GM23338 (cell line): ENCODE results near the gene MYCL. TPM values are rescaled to one million over a fixed set of nuclear protein-coding genes. Genes with fewer than 3 reads are reported as not detected.

Source experiments
- ATAC-seq: fragments of 200-7000 bp; cut with Tn5 transposase; 3 replicates; pipeline ENCODE4 v1.9.1; 2020
- DNase-seq: peaks from one replicate; pipeline ENCODE4 v3.0.0-alpha.2; 2015; ENCODE audit warnings: low spot score
- H2AFZ ChIP-seq: fragments of 200-600 bp; sonication (generic); 2 replicates; pipeline ENCODE4 v1.8.0; 2016; ENCODE audit warnings: antibody characterized with exemption, mild to moderate bottlenecking, moderate library complexity
- H3F3A ChIP-seq: fragments of 200-600 bp; sonication (generic); replicated peaks from 2 replicates; pipeline ENCODE4 v1.8.0; 2017; ENCODE audit warnings: antibody characterized with exemption, mixed run types, low read depth
- H3K27ac ChIP-seq: fragments of 200-600 bp; sonication (generic); 2 replicates; pipeline ENCODE4 v1.6.1; 2016; ENCODE audit warnings: low read depth
- H3K27me3 ChIP-seq: fragments of 200-600 bp; sonication (generic); 2 replicates; pipeline ENCODE4 v1.8.0; 2016; ENCODE audit warnings: mild to moderate bottlenecking, mixed run types, moderate library complexity; ENCODE audit not compliant: insufficient read depth
- H3K36me3 ChIP-seq: fragments of 200-600 bp; sonication (generic); 2 replicates; pipeline ENCODE4 v1.8.0; 2016; ENCODE audit warnings: mild to moderate bottlenecking; ENCODE audit not compliant: insufficient read depth
- H3K4me1 ChIP-seq: fragments of 200-600 bp; sonication (generic); 2 replicates; pipeline ENCODE4 v1.8.0; 2016; ENCODE audit warnings: mild to moderate bottlenecking, moderate library complexity; ENCODE audit not compliant: insufficient read depth
- H3K4me2 ChIP-seq: fragments of 200-600 bp; sonication (generic); 2 replicates; pipeline ENCODE4 v1.7.1; 2017; ENCODE audit warnings: mixed run types
- H3K4me3 ChIP-seq: fragments of 200-600 bp; sonication (generic); 2 replicates; pipeline ENCODE4 v1.6.1; 2016; ENCODE audit warnings: mixed run types
- H3K79me2 ChIP-seq: fragments of 200-600 bp; sonication (generic); replicated peaks from 2 replicates; pipeline ENCODE4 v1.8.0; 2017; ENCODE audit warnings: mild to moderate bottlenecking; ENCODE audit not compliant: insufficient read depth
- H3K9me2 ChIP-seq: fragments of 200-600 bp; sonication (generic); 2 replicates; pipeline ENCODE4 v1.8.0; 2017; ENCODE audit not compliant: insufficient read depth
- H4K20me1 ChIP-seq: fragments of 200-600 bp; sonication (generic); replicated peaks from 2 replicates; pipeline ENCODE4 v1.8.0; 2017; ENCODE audit warnings: mild to moderate bottlenecking; ENCODE audit not compliant: insufficient read depth
- H3K27ac Mint-ChIP-seq: 2 replicates; pipeline ENCODE4 v1.8.0; 2020; ENCODE audit warnings: inconsistent platforms, mild to moderate bottlenecking, moderate library complexity, mixed read lengths
- H3K27me3 Mint-ChIP-seq: 3 replicates; pipeline ENCODE4 v1.8.0; 2022; ENCODE audit warnings: low read depth, mild to moderate bottlenecking, moderate library complexity, mixed read lengths, inconsistent platforms; ENCODE audit not compliant: insufficient read depth, poor library complexity
- H3K36me3 Mint-ChIP-seq: 3 replicates; pipeline ENCODE4 v1.8.0; 2021; ENCODE audit warnings: low read depth, mild to moderate bottlenecking, inconsistent platforms, moderate library complexity, mixed read lengths
- H3K4me1 Mint-ChIP-seq: 3 replicates; pipeline ENCODE4 v1.8.0; 2020; ENCODE audit warnings: mild to moderate bottlenecking, inconsistent platforms, mixed read lengths
- H3K4me3 Mint-ChIP-seq: 3 replicates; pipeline ENCODE4 v1.8.0; 2021; ENCODE audit warnings: moderate library complexity, mild to moderate bottlenecking, inconsistent platforms, mixed read lengths
- H3K9me3 Mint-ChIP-seq: 3 replicates; pipeline ENCODE4 v1.8.0; 2020; ENCODE audit warnings: moderate library complexity, mild to moderate bottlenecking, inconsistent platforms, mixed read lengths
- CREB1 ChIP-seq: fragments of 250-450 bp; sonication (Bioruptor Pico); IDR thresholded peaks from 2 replicates; pipeline ENCODE4 v1.5.0; 2020; ENCODE audit warnings: low read depth, mild to moderate bottlenecking, moderate library complexity
- EZH2 ChIP-seq: fragments of 200-600 bp; sonication (generic); IDR thresholded peaks from one replicate; pipeline ENCODE4 v1.8.0; 2017; ENCODE audit warnings: antibody characterized with exemption, mild to moderate bottlenecking, low read depth; ENCODE audit not compliant: unreplicated experiment
- EZH2phosphoT487 ChIP-seq: fragments of 200-600 bp; sonication (generic); IDR thresholded peaks from one replicate; pipeline ENCODE4 v1.8.1; 2018; ENCODE audit warnings: antibody characterized with exemption; ENCODE audit not compliant: unreplicated experiment
- JUNB ChIP-seq: IDR thresholded peaks from one replicate; pipeline ENCODE4 v1.6.1; 2016; ENCODE audit warnings: antibody characterized with exemption; ENCODE audit not compliant: unreplicated experiment
- NANOG ChIP-seq: IDR thresholded peaks from 2 replicates; pipeline ENCODE4 v1.6.1; 2016; ENCODE audit warnings: antibody characterized with exemption, borderline replicate concordance
- POLR2AphosphoS5 ChIP-seq: IDR thresholded peaks from 2 replicates; pipeline ENCODE4 v1.6.1; 2016; ENCODE audit warnings: antibody characterized with exemption, low read depth
- STAT1 ChIP-seq: IDR thresholded peaks from one replicate; pipeline ENCODE4 v1.6.1; 2016; ENCODE audit warnings: antibody characterized with exemption; ENCODE audit not compliant: unreplicated experiment
- ZNF114 ChIP-seq: fragments of 250-450 bp; sonication (Bioruptor Pico); IDR thresholded peaks from 2 replicates; pipeline ENCODE4 v1.5.0; 2020; ENCODE audit warnings: mild to moderate bottlenecking, moderate library complexity
- polyA plus RNA-seq: library from polyadenylated mRNA; unstranded; fragments of >200 nt; fragmentation: Nextera tagmentation; extraction: Ambion mirVana; gene quantifications from 2 replicates; pipeline ENCODE4 v1.2.1, GENCODE V29; 2016
- total RNA-seq: library from RNA; depleted of rRNA; stranded (reverse); fragments of >200 nt; shearing (Covaris generic); gene quantifications from 2 replicates; pipeline ENCODE4 v1.2.3, GENCODE V29; 2014
- TF ChIP-seq, protein P1 (sequence below): IDR thresholded peaks from one replicate; pipeline ENCODE4 v1.6.1; 2018; ENCODE audit warnings: antibody characterized with exemption; ENCODE audit not compliant: unreplicated experiment
- TF ChIP-seq, protein P2 (sequence below): IDR thresholded peaks from 2 replicates; pipeline ENCODE4 v1.6.1; 2016; ENCODE audit warnings: antibody characterized with exemption
- TF ChIP-seq, protein P3 (sequence below), 2 experiments: fragments of 200-600 bp in 1 of 2; sonication (generic) in 1 of 2; conservative IDR thresholded peaks; 2 replicates each; pipeline versions ENCODE4 v1.5.1 to v1.6.1; 2016 to 2017; ENCODE audit warnings: antibody characterized with exemption in 2 of 2, low read depth in 2 of 2, mild to moderate bottlenecking in 2 of 2, moderate library complexity in 1 of 2
- TF ChIP-seq, protein P4 (sequence below): fragments of 250-450 bp; sonication (Bioruptor Pico); IDR thresholded peaks from 2 replicates; pipeline ENCODE4 v1.5.0; 2020; ENCODE audit warnings: mild to moderate bottlenecking, moderate library complexity

MYCL gene
- total and polyA plus RNA-seq, 2 experiments from 2014 or later: 8.2 to 41.1 TPM

DNA sequence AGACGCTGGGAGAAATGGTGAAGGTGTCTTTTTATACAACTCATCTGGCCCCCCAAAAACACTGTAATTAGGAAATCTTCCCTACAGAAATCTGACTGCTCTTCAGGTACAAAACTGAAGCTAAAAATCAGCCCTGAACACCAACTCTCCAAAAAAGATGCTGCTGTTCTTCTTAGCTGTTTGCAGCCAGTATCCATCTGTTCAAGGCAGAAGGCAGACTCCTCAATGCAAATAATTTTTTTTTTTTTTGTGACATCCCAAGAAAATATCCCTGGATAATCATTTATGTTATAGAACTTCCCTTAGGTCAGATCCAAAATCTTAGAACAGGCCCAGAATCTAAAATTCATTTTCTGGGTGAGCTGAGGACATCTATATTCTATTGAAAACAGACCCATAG, 54.9 kb downstream of the MYCL start:
- Histone ChIP-seq H3K4me2 (no peak overlapping the region), H3K9me2 (no peaks in the 10 kb centered on the region), H2AFZ (no peak overlapping the region), H3K4me3 (no peak overlapping the region), H3K36me3 (peaks cover 37% of the 10 kb centered on the region), H3F3A (no peaks in the 10 kb centered on the region; the same call in 1 of the 2 replicates), H3K79me2 (peaks cover 16% of the 10 kb centered on the region; the same call in 1 of the 2 replicates), H4K20me1 (peaks cover 14% of the 10 kb centered on the region), H3K27ac (no peak overlapping the region), H3K4me1 (no peaks in the 10 kb centered on the region), H3K27me3 (no peaks in the 10 kb centered on the region)
- Mint-ChIP-seq H3K4me1 (no peaks in the 10 kb centered on the region), H3K36me3 (peaks cover 51% of the 10 kb centered on the region), H3K27me3 (peaks cover 7% of the 10 kb centered on the region), H3K4me3 (no peak overlapping the region), H3K9me3 (no peaks in the 10 kb centered on the region), H3K27ac (no peak overlapping the region)
- TF ChIP-seq, protein P1, sequence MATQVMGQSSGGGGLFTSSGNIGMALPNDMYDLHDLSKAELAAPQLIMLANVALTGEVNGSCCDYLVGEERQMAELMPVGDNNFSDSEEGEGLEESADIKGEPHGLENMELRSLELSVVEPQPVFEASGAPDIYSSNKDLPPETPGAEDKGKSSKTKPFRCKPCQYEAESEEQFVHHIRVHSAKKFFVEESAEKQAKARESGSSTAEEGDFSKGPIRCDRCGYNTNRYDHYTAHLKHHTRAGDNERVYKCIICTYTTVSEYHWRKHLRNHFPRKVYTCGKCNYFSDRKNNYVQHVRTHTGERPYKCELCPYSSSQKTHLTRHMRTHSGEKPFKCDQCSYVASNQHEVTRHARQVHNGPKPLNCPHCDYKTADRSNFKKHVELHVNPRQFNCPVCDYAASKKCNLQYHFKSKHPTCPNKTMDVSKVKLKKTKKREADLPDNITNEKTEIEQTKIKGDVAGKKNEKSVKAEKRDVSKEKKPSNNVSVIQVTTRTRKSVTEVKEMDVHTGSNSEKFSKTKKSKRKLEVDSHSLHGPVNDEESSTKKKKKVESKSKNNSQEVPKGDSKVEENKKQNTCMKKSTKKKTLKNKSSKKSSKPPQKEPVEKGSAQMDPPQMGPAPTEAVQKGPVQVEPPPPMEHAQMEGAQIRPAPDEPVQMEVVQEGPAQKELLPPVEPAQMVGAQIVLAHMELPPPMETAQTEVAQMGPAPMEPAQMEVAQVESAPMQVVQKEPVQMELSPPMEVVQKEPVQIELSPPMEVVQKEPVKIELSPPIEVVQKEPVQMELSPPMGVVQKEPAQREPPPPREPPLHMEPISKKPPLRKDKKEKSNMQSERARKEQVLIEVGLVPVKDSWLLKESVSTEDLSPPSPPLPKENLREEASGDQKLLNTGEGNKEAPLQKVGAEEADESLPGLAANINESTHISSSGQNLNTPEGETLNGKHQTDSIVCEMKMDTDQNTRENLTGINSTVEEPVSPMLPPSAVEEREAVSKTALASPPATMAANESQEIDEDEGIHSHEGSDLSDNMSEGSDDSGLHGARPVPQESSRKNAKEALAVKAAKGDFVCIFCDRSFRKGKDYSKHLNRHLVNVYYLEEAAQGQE: no peak
- TF ChIP-seq ZNF114 (CRISPR knock-in tag): no peak
- TF ChIP-seq STAT1: no peak
- TF ChIP-seq EZH2phosphoT487: no peak
- no peak for TF ChIP-seq EZH2
- TF ChIP-seq NANOG: no peak
- TF ChIP-seq, protein P2, sequence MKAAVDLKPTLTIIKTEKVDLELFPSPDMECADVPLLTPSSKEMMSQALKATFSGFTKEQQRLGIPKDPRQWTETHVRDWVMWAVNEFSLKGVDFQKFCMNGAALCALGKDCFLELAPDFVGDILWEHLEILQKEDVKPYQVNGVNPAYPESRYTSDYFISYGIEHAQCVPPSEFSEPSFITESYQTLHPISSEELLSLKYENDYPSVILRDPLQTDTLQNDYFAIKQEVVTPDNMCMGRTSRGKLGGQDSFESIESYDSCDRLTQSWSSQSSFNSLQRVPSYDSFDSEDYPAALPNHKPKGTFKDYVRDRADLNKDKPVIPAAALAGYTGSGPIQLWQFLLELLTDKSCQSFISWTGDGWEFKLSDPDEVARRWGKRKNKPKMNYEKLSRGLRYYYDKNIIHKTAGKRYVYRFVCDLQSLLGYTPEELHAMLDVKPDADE: no peak
- no peak for TF ChIP-seq CREB1 (CRISPR knock-in tag)
- TF ChIP-seq, protein P3, sequence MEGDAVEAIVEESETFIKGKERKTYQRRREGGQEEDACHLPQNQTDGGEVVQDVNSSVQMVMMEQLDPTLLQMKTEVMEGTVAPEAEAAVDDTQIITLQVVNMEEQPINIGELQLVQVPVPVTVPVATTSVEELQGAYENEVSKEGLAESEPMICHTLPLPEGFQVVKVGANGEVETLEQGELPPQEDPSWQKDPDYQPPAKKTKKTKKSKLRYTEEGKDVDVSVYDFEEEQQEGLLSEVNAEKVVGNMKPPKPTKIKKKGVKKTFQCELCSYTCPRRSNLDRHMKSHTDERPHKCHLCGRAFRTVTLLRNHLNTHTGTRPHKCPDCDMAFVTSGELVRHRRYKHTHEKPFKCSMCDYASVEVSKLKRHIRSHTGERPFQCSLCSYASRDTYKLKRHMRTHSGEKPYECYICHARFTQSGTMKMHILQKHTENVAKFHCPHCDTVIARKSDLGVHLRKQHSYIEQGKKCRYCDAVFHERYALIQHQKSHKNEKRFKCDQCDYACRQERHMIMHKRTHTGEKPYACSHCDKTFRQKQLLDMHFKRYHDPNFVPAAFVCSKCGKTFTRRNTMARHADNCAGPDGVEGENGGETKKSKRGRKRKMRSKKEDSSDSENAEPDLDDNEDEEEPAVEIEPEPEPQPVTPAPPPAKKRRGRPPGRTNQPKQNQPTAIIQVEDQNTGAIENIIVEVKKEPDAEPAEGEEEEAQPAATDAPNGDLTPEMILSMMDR (conservative IDR thresholded peaks at IDR 0.05; ENCODE audit: low read depth in 2 of 2): no peak
- TF ChIP-seq POLR2AphosphoS5: no peak
- TF ChIP-seq JUNB: no peak
- TF ChIP-seq, protein P4, sequence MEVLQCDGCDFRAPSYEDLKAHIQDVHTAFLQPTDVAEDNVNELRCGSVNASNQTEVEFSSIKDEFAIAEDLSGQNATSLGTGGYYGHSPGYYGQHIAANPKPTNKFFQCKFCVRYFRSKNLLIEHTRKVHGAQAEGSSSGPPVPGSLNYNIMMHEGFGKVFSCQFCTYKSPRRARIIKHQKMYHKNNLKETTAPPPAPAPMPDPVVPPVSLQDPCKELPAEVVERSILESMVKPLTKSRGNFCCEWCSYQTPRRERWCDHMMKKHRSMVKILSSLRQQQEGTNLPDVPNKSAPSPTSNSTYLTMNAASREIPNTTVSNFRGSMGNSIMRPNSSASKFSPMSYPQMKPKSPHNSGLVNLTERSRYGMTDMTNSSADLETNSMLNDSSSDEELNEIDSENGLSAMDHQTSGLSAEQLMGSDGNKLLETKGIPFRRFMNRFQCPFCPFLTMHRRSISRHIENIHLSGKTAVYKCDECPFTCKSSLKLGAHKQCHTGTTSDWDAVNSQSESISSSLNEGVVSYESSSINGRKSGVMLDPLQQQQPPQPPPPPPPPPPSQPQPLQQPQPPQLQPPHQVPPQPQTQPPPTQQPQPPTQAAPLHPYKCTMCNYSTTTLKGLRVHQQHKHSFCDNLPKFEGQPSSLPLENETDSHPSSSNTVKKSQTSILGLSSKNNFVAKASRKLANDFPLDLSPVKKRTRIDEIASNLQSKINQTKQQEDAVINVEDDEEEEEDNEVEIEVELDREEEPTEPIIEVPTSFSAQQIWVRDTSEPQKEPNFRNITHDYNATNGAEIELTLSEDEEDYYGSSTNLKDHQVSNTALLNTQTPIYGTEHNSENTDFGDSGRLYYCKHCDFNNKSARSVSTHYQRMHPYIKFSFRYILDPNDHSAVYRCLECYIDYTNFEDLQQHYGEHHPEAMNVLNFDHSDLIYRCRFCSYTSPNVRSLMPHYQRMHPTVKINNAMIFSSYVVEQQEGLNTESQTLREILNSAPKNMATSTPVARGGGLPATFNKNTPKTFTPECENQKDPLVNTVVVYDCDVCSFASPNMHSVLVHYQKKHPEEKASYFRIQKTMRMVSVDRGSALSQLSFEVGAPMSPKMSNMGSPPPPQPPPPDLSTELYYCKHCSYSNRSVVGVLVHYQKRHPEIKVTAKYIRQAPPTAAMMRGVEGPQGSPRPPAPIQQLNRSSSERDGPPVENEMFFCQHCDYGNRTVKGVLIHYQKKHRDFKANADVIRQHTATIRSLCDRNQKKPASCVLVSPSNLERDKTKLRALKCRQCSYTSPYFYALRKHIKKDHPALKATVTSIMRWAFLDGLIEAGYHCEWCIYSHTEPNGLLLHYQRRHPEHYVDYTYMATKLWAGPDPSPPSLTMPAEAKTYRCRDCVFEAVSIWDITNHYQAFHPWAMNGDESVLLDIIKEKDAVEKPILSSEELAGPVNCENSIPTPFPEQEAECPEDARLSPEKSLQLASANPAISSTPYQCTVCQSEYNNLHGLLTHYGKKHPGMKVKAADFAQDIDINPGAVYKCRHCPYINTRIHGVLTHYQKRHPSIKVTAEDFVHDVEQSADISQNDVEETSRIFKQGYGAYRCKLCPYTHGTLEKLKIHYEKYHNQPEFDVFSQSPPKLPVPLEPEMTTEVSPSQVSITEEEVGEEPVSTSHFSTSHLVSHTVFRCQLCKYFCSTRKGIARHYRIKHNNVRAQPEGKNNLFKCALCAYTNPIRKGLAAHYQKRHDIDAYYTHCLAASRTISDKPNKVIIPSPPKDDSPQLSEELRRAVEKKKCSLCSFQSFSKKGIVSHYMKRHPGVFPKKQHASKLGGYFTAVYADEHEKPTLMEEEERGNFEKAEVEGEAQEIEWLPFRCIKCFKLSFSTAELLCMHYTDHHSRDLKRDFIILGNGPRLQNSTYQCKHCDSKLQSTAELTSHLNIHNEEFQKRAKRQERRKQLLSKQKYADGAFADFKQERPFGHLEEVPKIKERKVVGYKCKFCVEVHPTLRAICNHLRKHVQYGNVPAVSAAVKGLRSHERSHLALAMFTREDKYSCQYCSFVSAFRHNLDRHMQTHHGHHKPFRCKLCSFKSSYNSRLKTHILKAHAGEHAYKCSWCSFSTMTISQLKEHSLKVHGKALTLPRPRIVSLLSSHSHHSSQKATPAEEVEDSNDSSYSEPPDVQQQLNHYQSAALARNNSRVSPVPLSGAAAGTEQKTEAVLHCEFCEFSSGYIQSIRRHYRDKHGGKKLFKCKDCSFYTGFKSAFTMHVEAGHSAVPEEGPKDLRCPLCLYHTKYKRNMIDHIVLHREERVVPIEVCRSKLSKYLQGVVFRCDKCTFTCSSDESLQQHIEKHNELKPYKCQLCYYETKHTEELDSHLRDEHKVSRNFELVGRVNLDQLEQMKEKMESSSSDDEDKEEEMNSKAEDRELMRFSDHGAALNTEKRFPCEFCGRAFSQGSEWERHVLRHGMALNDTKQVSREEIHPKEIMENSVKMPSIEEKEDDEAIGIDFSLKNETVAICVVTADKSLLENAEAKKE (CRISPR knock-in tag): no peak
- DNase-seq (no peak), ATAC-seq (no peak)
